ENCODE results near the gene CLMN. TPM values are rescaled to one million over a fixed set of nuclear protein-coding genes. Genes with fewer than 3 reads are reported as not detected.

The CLMN gene
- total and polyA plus RNA-seq, 2 experiments from 2014 or later: 3.2 to 5.7 TPM

- Histone ChIP-seq H4K20me1 (replicated peaks; ENCODE audit: insufficient read depth) (no peaks in the 10 kb centered on the region), H2AFZ (no peak overlapping the region), H3K9me2 (ENCODE audit: insufficient read depth) (peaks cover 7% of the 10 kb centered on the region; the same call in 1 of the 2 replicates), H3K4me2 (no peak overlapping the region), H3K36me3 (ENCODE audit: insufficient read depth) (no peaks in the 10 kb centered on the region), H3K4me3 (no peak overlapping the region), H3F3A (replicated peaks; ENCODE audit: low read depth) (0 out of 2 replicates have a peak, but pooled peaks cover 2% of the 10 kb centered on the region), H3K27ac (ENCODE audit: low read depth) (no peak overlapping the region), H3K4me1 (ENCODE audit: insufficient read depth) (peaks cover 16% of the 10 kb centered on the region), H3K27me3 (ENCODE audit: insufficient read depth) (no peaks in the 10 kb centered on the region), H3K79me2 (replicated peaks; ENCODE audit: insufficient read depth) (no peaks in the 10 kb centered on the region)
- H3K4me3 Mint-ChIP-seq: no peak overlapping the region
- ATAC-seq (no peak), DNase-seq (ENCODE audit: low spot score) (no peak)
- TF ChIP-seq, protein P1, sequence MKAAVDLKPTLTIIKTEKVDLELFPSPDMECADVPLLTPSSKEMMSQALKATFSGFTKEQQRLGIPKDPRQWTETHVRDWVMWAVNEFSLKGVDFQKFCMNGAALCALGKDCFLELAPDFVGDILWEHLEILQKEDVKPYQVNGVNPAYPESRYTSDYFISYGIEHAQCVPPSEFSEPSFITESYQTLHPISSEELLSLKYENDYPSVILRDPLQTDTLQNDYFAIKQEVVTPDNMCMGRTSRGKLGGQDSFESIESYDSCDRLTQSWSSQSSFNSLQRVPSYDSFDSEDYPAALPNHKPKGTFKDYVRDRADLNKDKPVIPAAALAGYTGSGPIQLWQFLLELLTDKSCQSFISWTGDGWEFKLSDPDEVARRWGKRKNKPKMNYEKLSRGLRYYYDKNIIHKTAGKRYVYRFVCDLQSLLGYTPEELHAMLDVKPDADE (IDR thresholded peaks at IDR 0.05): no peak
- TF ChIP-seq POLR2AphosphoS5 (IDR thresholded peaks at IDR 0.05; ENCODE audit: low read depth) (no peak), REST (IDR thresholded peaks at IDR 0.05; ENCODE audit: unreplicated experiment) (no peak), CREB1 (CRISPR knock-in tag; IDR thresholded peaks at IDR 0.05; ENCODE audit: low read depth) (no peak), EZH2phosphoT487 (IDR thresholded peaks at IDR 0.05; ENCODE audit: unreplicated experiment) (no peak), ZNF331 (CRISPR knock-in tag; IDR thresholded peaks at IDR 0.05; ENCODE audit: low read depth) (no peak), EZH2 (IDR thresholded peaks at IDR 0.05; ENCODE audit: low read depth, unreplicated experiment) (no peak), ZNF114 (CRISPR knock-in tag; IDR thresholded peaks at IDR 0.05) (no peak), CTCF (conservative IDR thresholded peaks at IDR 0.05; ENCODE audit: low read depth in 2 of 2) (no peak), JUNB (IDR thresholded peaks at IDR 0.05; ENCODE audit: unreplicated experiment) (no peak), NANOG (IDR thresholded peaks at IDR 0.05; ENCODE audit: borderline replicate concordance) (no peak), STAT1 (IDR thresholded peaks at IDR 0.05; ENCODE audit: unreplicated experiment) (no peak)
- TF ChIP-seq, protein P2, sequence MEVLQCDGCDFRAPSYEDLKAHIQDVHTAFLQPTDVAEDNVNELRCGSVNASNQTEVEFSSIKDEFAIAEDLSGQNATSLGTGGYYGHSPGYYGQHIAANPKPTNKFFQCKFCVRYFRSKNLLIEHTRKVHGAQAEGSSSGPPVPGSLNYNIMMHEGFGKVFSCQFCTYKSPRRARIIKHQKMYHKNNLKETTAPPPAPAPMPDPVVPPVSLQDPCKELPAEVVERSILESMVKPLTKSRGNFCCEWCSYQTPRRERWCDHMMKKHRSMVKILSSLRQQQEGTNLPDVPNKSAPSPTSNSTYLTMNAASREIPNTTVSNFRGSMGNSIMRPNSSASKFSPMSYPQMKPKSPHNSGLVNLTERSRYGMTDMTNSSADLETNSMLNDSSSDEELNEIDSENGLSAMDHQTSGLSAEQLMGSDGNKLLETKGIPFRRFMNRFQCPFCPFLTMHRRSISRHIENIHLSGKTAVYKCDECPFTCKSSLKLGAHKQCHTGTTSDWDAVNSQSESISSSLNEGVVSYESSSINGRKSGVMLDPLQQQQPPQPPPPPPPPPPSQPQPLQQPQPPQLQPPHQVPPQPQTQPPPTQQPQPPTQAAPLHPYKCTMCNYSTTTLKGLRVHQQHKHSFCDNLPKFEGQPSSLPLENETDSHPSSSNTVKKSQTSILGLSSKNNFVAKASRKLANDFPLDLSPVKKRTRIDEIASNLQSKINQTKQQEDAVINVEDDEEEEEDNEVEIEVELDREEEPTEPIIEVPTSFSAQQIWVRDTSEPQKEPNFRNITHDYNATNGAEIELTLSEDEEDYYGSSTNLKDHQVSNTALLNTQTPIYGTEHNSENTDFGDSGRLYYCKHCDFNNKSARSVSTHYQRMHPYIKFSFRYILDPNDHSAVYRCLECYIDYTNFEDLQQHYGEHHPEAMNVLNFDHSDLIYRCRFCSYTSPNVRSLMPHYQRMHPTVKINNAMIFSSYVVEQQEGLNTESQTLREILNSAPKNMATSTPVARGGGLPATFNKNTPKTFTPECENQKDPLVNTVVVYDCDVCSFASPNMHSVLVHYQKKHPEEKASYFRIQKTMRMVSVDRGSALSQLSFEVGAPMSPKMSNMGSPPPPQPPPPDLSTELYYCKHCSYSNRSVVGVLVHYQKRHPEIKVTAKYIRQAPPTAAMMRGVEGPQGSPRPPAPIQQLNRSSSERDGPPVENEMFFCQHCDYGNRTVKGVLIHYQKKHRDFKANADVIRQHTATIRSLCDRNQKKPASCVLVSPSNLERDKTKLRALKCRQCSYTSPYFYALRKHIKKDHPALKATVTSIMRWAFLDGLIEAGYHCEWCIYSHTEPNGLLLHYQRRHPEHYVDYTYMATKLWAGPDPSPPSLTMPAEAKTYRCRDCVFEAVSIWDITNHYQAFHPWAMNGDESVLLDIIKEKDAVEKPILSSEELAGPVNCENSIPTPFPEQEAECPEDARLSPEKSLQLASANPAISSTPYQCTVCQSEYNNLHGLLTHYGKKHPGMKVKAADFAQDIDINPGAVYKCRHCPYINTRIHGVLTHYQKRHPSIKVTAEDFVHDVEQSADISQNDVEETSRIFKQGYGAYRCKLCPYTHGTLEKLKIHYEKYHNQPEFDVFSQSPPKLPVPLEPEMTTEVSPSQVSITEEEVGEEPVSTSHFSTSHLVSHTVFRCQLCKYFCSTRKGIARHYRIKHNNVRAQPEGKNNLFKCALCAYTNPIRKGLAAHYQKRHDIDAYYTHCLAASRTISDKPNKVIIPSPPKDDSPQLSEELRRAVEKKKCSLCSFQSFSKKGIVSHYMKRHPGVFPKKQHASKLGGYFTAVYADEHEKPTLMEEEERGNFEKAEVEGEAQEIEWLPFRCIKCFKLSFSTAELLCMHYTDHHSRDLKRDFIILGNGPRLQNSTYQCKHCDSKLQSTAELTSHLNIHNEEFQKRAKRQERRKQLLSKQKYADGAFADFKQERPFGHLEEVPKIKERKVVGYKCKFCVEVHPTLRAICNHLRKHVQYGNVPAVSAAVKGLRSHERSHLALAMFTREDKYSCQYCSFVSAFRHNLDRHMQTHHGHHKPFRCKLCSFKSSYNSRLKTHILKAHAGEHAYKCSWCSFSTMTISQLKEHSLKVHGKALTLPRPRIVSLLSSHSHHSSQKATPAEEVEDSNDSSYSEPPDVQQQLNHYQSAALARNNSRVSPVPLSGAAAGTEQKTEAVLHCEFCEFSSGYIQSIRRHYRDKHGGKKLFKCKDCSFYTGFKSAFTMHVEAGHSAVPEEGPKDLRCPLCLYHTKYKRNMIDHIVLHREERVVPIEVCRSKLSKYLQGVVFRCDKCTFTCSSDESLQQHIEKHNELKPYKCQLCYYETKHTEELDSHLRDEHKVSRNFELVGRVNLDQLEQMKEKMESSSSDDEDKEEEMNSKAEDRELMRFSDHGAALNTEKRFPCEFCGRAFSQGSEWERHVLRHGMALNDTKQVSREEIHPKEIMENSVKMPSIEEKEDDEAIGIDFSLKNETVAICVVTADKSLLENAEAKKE (CRISPR knock-in tag; IDR thresholded peaks at IDR 0.05): no peak
- no peaks in the 10 kb centered on the region for H3K36me3 Mint-ChIP-seq (ENCODE audit: low read depth)
- H3K27ac Mint-ChIP-seq: no peak overlapping the region
- H3K9me3 Mint-ChIP-seq: 0 out of 3 replicates have a peak, but pooled peaks cover 3% of the 10 kb centered on the region
- H3K27me3 Mint-ChIP-seq (ENCODE audit: insufficient read depth, low read depth, poor library complexity): peaks cover 10% of the 10 kb centered on the region
- H3K4me1 Mint-ChIP-seq: peaks cover 45% of the 10 kb centered on the region
Observed at GRCh38 chr14:95250140-95250769, 69.5 kb downstream of the CLMN start.
